ENCODE data around the gene TMEM132A.

GRCh38 chr11:60928563-60929001, 4.3 kb downstream of the TMEM132A start:
- TF ChIP-seq, protein P1, sequence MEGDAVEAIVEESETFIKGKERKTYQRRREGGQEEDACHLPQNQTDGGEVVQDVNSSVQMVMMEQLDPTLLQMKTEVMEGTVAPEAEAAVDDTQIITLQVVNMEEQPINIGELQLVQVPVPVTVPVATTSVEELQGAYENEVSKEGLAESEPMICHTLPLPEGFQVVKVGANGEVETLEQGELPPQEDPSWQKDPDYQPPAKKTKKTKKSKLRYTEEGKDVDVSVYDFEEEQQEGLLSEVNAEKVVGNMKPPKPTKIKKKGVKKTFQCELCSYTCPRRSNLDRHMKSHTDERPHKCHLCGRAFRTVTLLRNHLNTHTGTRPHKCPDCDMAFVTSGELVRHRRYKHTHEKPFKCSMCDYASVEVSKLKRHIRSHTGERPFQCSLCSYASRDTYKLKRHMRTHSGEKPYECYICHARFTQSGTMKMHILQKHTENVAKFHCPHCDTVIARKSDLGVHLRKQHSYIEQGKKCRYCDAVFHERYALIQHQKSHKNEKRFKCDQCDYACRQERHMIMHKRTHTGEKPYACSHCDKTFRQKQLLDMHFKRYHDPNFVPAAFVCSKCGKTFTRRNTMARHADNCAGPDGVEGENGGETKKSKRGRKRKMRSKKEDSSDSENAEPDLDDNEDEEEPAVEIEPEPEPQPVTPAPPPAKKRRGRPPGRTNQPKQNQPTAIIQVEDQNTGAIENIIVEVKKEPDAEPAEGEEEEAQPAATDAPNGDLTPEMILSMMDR (conservative IDR thresholded peaks at IDR 0.05), result no peak
- TF ChIP-seq EZH2 (IDR thresholded peaks at IDR 0.05; ENCODE audit: low read depth), result no peak

All from PC-9 (cell line).